NCI-H774 (cell line): ENCODE results near the gene CCSER1.

Experiments
- DNase-seq: peaks from one replicate; lab custom pipeline; 2025; lab: John Stamatoyannopoulos, UW

The CCSER1 gene

GRCh38 chr4:90570615-90571014, 443.4 kb downstream of the CCSER1 start:
- DNase-seq = no peak

- DNase-seq = no peak
Measured at GRCh38 chr4:90572996-90573395, 445.8 kb downstream of the CCSER1 start.

GRCh38 chr4:90575371-90575770, 448.2 kb downstream of the CCSER1 start:
- DNase-seq = no peak

GRCh38 chr4:90580326-90580725, 453.1 kb downstream of the CCSER1 start:
- no peak for DNase-seq

- no peak for DNase-seq
Measured at GRCh38 chr4:90582087-90582486, 454.9 kb downstream of the CCSER1 start.

- no peak for DNase-seq
Measured at GRCh38 chr4:90584051-90584450, 456.9 kb downstream of the CCSER1 start.

- DNase-seq = no peak
Measured at GRCh38 chr4:90585961-90586360, 458.8 kb downstream of the CCSER1 start.

- no peak for DNase-seq
Measured at GRCh38 chr4:90586799-90587198, 459.6 kb downstream of the CCSER1 start.

- DNase-seq = no peak
Measured at GRCh38 chr4:90597927-90598326, 470.7 kb downstream of the CCSER1 start.

GRCh38 chr4:90598741-90599140, 471.5 kb downstream of the CCSER1 start:
- no peak for DNase-seq

- DNase-seq = no peak
Measured at GRCh38 chr4:90602726-90603125, 475.5 kb downstream of the CCSER1 start.

- no peak for DNase-seq
Measured at GRCh38 chr4:90603540-90603939, 476.3 kb downstream of the CCSER1 start.

- DNase-seq = no peak
Measured at GRCh38 chr4:90606781-90607180, 479.6 kb downstream of the CCSER1 start.

- DNase-seq = no peak
Measured at GRCh38 chr4:90614371-90614770, 487.2 kb downstream of the CCSER1 start.

- no peak for DNase-seq
Measured at GRCh38 chr4:90621080-90621479, 493.9 kb downstream of the CCSER1 start.

GRCh38 chr4:90624781-90625180, 497.6 kb downstream of the CCSER1 start:
- DNase-seq = no peak

GRCh38 chr4:90641861-90642599, 514.8 kb downstream of the CCSER1 start:
- no peak for DNase-seq

GRCh38 chr4:90643156-90643555, 516.0 kb downstream of the CCSER1 start:
- no peak for DNase-seq

GRCh38 chr4:90648311-90648710, 521.1 kb downstream of the CCSER1 start:
- no peak for DNase-seq

- DNase-seq = no peak
Measured at GRCh38 chr4:90648791-90649190, 521.6 kb downstream of the CCSER1 start.

- no peak for DNase-seq
Measured at GRCh38 chr4:90660672-90661071, 533.5 kb downstream of the CCSER1 start.

GRCh38 chr4:90670183-90670582, 543.0 kb downstream of the CCSER1 start:
- no peak for DNase-seq

- no peak for DNase-seq
Measured at GRCh38 chr4:90689739-90690138, 562.5 kb downstream of the CCSER1 start.

GRCh38 chr4:90695411-90695810, 568.2 kb downstream of the CCSER1 start:
- DNase-seq = no peak
